GM12878 (cell line): Measurements from ENCODE around the gene ARHGEF1. TPM values are rescaled to one million over a fixed set of nuclear protein-coding genes. Genes with fewer than 3 reads are reported as not detected.

Source experiments
- ATAC-seq: fragments of 200-7000 bp; cut with Tn5 transposase; 3 replicates; pipeline ENCODE4 v1.9.1; 2020; ENCODE audit warnings: mild to moderate bottlenecking, moderate library complexity
- BruUV-seq: library from RNA; stranded (reverse); fragments of 400-500 nt; replicated peaks from 2 replicates; lab custom pipeline; 2021; lab: Mats Ljungman, UMichigan
- CTCF ChIA-PET: fragments of 300-600 bp; sonication (Branson Sonifier 250); formaldehyde crosslinking; extraction: SDS; loops from one replicate; lab custom pipeline; 2021; ENCODE audit warnings: inconsistent platforms; lab: Yijun Ruan, JAX
- POLR2A ChIA-PET: fragments of 350-600 bp; formaldehyde crosslinking; extraction: SDS; loops from one replicate; lab custom pipeline; 2021; ENCODE audit warnings: inconsistent platforms; lab: Charles Lee
- RAD21 ChIA-PET: fragments of 300-600 bp; sonication (Branson Sonifier 250); formaldehyde crosslinking; loops from one replicate; lab custom pipeline; 2023; ENCODE audit warnings: antibody characterized with exemption; ENCODE audit not compliant: unreplicated experiment; lab: Charles Lee
- SMC1A ChIA-PET: fragments of 300-600 bp; sonication (Branson Sonifier 250); formaldehyde crosslinking; loops from one replicate; lab custom pipeline; 2023; ENCODE audit not compliant: unreplicated experiment, uncharacterized antibody; lab: Charles Lee
- DNase-seq: peaks from one replicate; pipeline ENCODE4 v3.0.0-alpha.2; 2011; ENCODE audit warnings: low read depth, low spot score
- FAIRE-seq: peaks from 3 replicates; lab custom pipeline; 2011; peaks lifted over from hg19 to GRCh38; lab: Jason Lieb, UNC
- H2AFZ ChIP-seq: 2 replicates; pipeline ENCODE4 v1.6.0; 2011; ENCODE audit warnings: low read depth, low read length, control low read depth; ENCODE audit not compliant: control insufficient read depth
- H3K27ac ChIP-seq: 2 replicates; pipeline ENCODE4 v1.5.1; 2011; ENCODE audit warnings: control low read depth; ENCODE audit not compliant: control insufficient read depth, insufficient read depth
- H3K27me3 ChIP-seq, 2 experiments: replicated peaks in 1 of 2; 2 replicates each; pipeline versions ENCODE4 v1.6.0 to v1.6.1; 2011; ENCODE audit warnings: low read length in 1 of 2; ENCODE audit not compliant: control insufficient read depth in 2 of 2, insufficient read depth in 2 of 2
- H3K36me3 ChIP-seq, 2 experiments: 2 replicates each; pipeline ENCODE4 v1.5.1; 2011; ENCODE audit warnings: low read length in 1 of 2; ENCODE audit not compliant: control insufficient read depth in 2 of 2, insufficient read depth in 2 of 2
- H3K4me1 ChIP-seq: 2 replicates; pipeline ENCODE4 v1.6.1; 2011; ENCODE audit warnings: mild to moderate bottlenecking, low read length, moderate library complexity, mixed read lengths; ENCODE audit not compliant: control insufficient read depth, insufficient read depth
- H3K4me2 ChIP-seq: 2 replicates; pipeline ENCODE4 v1.6.0; 2011; ENCODE audit warnings: control low read depth; ENCODE audit not compliant: control insufficient read depth, insufficient read depth
- H3K4me3 ChIP-seq: fragments of 200-600 bp; sonication (generic); 2 replicates; pipeline ENCODE4 v1.5.1; 2016
- H3K79me2 ChIP-seq: 2 replicates; pipeline ENCODE4 v1.6.0; 2011; ENCODE audit warnings: low read length; ENCODE audit not compliant: control insufficient read depth, insufficient read depth
- H3K9ac ChIP-seq: 2 replicates; pipeline ENCODE4 v1.8.0; 2011; ENCODE audit warnings: low read length, control low read depth, mixed read lengths; ENCODE audit not compliant: control insufficient read depth, insufficient read depth
- H3K9me3 ChIP-seq: replicated peaks from 3 replicates; pipeline ENCODE4 v1.5.1; 2011; ENCODE audit warnings: mild to moderate bottlenecking, low read length; ENCODE audit not compliant: control insufficient read depth, insufficient read depth
- H4K20me1 ChIP-seq: 2 replicates; pipeline ENCODE4 v1.6.0; 2011; ENCODE audit not compliant: control insufficient read depth, insufficient read depth
- E4F1 ChIP-seq: fragments of 450-650 bp; IDR thresholded peaks from 2 replicates; pipeline ENCODE4 v1.6.1; 2018; ENCODE audit warnings: borderline replicate concordance, mild to moderate bottlenecking; ENCODE audit not compliant: partially characterized antibody
- EP300 ChIP-seq, 2 experiments: fragments of 150-350 bp in 1 of 2; IDR thresholded peaks; 2 replicates each; pipeline ENCODE4 v1.6.1; 2011 to 2012; ENCODE audit warnings: low read depth in 2 of 2, low read length in 2 of 2, borderline replicate concordance in 1 of 2, improper control_type of control experiment in 1 of 2, inconsistent platforms in 1 of 2; ENCODE audit not compliant: control insufficient read depth in 1 of 2
- EZH2 ChIP-seq: IDR thresholded peaks from 2 replicates; pipeline ENCODE4 v1.6.1; 2012; ENCODE audit warnings: low read depth, mild to moderate bottlenecking, control low read depth, inconsistent platforms, low read length, borderline replicate concordance; ENCODE audit not compliant: control insufficient read depth
- FOXM1 ChIP-seq: IDR thresholded peaks from 2 replicates; pipeline ENCODE4 v1.6.1; 2012; ENCODE audit warnings: low read depth, mild to moderate bottlenecking, inconsistent platforms, low read length, moderate library complexity
- IKZF1 ChIP-seq: fragments of 450-650 bp; conservative IDR thresholded peaks from 2 replicates; pipeline ENCODE4 v1.6.1; 2017; ENCODE audit warnings: antibody characterized with exemption, mild to moderate bottlenecking
- IKZF2 ChIP-seq, 2 experiments: fragments of 450-650 bp; IDR thresholded peaks; 2 replicates each; pipeline ENCODE4 v1.6.1; 2017; ENCODE audit warnings: mild to moderate bottlenecking in 2 of 2, moderate library complexity in 2 of 2
- LARP7 ChIP-seq: fragments of 450-650 bp; IDR thresholded peaks from 2 replicates; pipeline ENCODE4 v1.6.1; 2017; ENCODE audit warnings: mild to moderate bottlenecking
- PML ChIP-seq: IDR thresholded peaks from 2 replicates; pipeline ENCODE4 v1.6.1; 2012; ENCODE audit warnings: low read length, inconsistent platforms
- RFX5 ChIP-seq: IDR thresholded peaks from 2 replicates; pipeline ENCODE4 v1.6.1; 2011; ENCODE audit warnings: low read depth, low read length, improper control_type of control experiment
- SKIL ChIP-seq: fragments of 450-650 bp; IDR thresholded peaks from 2 replicates; pipeline ENCODE4 v1.6.1; 2017; ENCODE audit warnings: mild to moderate bottlenecking, low read depth, inconsistent platforms; ENCODE audit not compliant: poor library complexity, severe bottlenecking
- SRF ChIP-seq, 2 experiments: IDR thresholded peaks; 2 replicates each; pipeline ENCODE4 v1.6.1; 2011; ENCODE audit warnings: low read depth in 2 of 2, low read length in 2 of 2, mild to moderate bottlenecking in 1 of 2, moderate library complexity in 1 of 2
- STAT1 ChIP-seq: fragments of 450-650 bp; conservative IDR thresholded peaks from 2 replicates; pipeline ENCODE4 v1.6.1; 2014; ENCODE audit warnings: antibody characterized with exemption, mild to moderate bottlenecking
- STAT3 ChIP-seq: IDR thresholded peaks from 2 replicates; pipeline ENCODE4 v1.6.1; 2011; ENCODE audit warnings: low read depth, low read length, improper control_type of control experiment
- USF1 ChIP-seq: IDR thresholded peaks from 2 replicates; pipeline ENCODE4 v1.6.1; 2011; ENCODE audit warnings: borderline replicate concordance, low read depth, mild to moderate bottlenecking, moderate library complexity, mixed read lengths, low read length; ENCODE audit not compliant: insufficient read depth; ENCODE audit errors: extremely low read length
- WGBS: methylation state at CpG from one replicate; pipeline ENCODE4 v1.1.6; 2016; ENCODE audit warnings: low lambda C conversion rate; ENCODE audit not compliant: insufficient replicate concordance, insufficient coverage; ENCODE audit errors: missing lambda C conversion rate; 5-methylcytosine and 5-hydroxymethylcytosine counted together
- in situ Hi-C: fragments of 300-500 bp; cut with MboI; formaldehyde crosslinking; loops from 9 replicates; pipeline ENCODE4 v1.14.3; 2018; ENCODE audit warnings: mixed read lengths
- intact Hi-C: fragments of 100-400 bp; cut with micrococcal nuclease; formaldehyde crosslinking; loops from one replicate; pipeline ENCODE4 v1.14.2; 2022; ENCODE audit not compliant: unreplicated experiment
- polyA plus RNA-seq, 11 experiments: library from polyadenylated mRNA; depleted of rRNA in 4 of 11; unstranded in 6 of 11; stranded (reverse) in 5 of 11; fragments of >200 nt; fragmentation: Nextera tagmentation in 4 of 11; fragmentation: Illumina TruSeq in 1 of 11; extraction: Ambion mirVana in 4 of 11; extraction: Trizol in 1 of 11; gene quantifications; 1 replicate in 1 of 11; 2 replicates in 10 of 11; pipeline versions ENCODE4 v1.2.1 to v1.2.3, GENCODE V29; 2011 to 2016; ENCODE audit warnings: inconsistent platforms in 2 of 11, missing spikeins in 2 of 11, low read depth in 1 of 11
- total RNA-seq, 4 experiments: library from RNA; depleted of rRNA in 3 of 4; stranded (reverse); fragments of >200 nt in 3 of 4; fragmentation: Illumina TruSeq in 1 of 4; extraction: Trizol in 1 of 4; gene quantifications; 2 replicates each; pipeline versions ENCODE4 v1.2.1 to v1.2.3, GENCODE V29; 2013 to 2021
- TF ChIP-seq, protein P1 (sequence below): IDR thresholded peaks from 2 replicates; pipeline ENCODE4 v1.6.1; 2012; ENCODE audit warnings: low read length, inconsistent platforms

ARHGEF1 gene
- total and polyA plus RNA-seq, 10 of the 15 experiments (the other 5 are each of a cell fraction or from before 2014, with no cell fraction given) = 1.2 to 207 (median 53.9) TPM

DNA sequence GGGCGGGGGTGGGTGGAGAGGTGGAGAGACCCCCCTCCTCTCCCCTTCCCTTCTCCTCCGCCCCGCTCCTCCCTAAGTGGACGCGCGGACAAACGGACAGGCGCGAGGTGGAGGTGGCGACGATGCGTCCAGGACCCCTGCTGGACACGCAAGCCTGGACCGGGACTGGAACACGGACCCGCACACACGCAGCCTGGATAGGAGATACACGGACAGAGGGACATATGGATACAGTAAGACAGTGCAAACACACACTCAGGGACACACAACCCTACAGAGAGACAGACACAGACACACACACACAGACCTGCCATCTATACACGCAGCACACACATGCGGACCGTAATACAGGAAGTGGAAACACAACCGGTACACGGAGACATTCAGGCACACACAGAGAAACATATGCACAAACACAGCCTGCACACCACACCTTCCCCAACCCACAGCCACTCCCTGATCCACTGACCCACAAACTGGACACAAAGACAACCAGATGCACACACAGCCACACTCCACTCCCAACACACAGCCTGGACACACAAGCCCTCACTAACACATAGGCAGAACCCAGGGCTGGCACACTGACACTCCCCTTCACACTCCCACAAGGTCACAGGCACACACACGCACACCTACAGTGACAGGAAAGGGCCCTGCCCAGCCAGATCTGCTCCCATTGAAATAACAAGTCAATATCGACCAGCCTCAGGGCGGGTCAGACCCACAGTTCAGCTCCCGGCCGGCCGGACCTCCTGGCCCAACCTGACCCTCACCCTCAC lies 46.0 kb downstream of the ARHGEF1 start:
- H3K36me3 ChIP-seq = no peaks in the 10 kb centered on the region
- BruUV-seq = no TSS peak
- H3K27ac ChIP-seq = no peak overlapping the region
- ATAC-seq (peak; percentile 71), DNase-seq (no peak), FAIRE-seq (peak; percentile 35)
- ChIA-PET POLR2A (interaction anchor here (1.0 kb wide), 1 partner anchor 42 kb away, joined by 3 read pairs; no protein-coding TSS in a partner anchor), CTCF (interaction anchor here (0.7 to 1.3 kb wide), 4 partner anchors 56 to 642 kb away, joined by 3 to 5 read pairs (median 4); no protein-coding TSS in a partner anchor), SMC1A (interaction anchor here (1.3 kb wide), 1 partner anchor 42 kb away, joined by 3 read pairs; no protein-coding TSS in a partner anchor), RAD21 (interaction anchor here (1.0 to 1.6 kb wide), 3 partner anchors 53 to 68 kb away, joined by 3 to 5 read pairs (median 3); no protein-coding TSS in a partner anchor)
- H2AFZ ChIP-seq = peak overlapping the region; percentile 77
- in situ Hi-C loops (loop anchor here (25.0 kb wide), 1 partner anchor 1833 kb away; the partner anchor contains the start of gene SMG9), intact Hi-C loops (no loop called here)
- no peak overlapping the region for H3K9ac ChIP-seq
- H3K4me1 ChIP-seq = peaks cover 9% of the 10 kb centered on the region
- peaks cover 11 to 16% of the 10 kb centered on the region in 2 experiments for H3K27me3 ChIP-seq
- no peaks in the 10 kb centered on the region for H3K79me2 ChIP-seq
- WGBS = 2% methylated on average over 25 of the region's 29 CpGs
- H3K4me2 ChIP-seq = peak overlapping the region; percentile 82
- H4K20me1 ChIP-seq = no peaks in the 10 kb centered on the region
- H3K4me3 ChIP-seq = peak overlapping the region; percentile 64; the same call in 1 of the 2 replicates
- no peaks in the 10 kb centered on the region for H3K9me3 ChIP-seq
- no peak for TF ChIP-seq FOXM1
- TF ChIP-seq E4F1 = peak; percentile 50
- no peak for TF ChIP-seq USF1
- peak in 1 of 2 experiments; percentile 19; a peak in 1 of 4 replicates for TF ChIP-seq IKZF2 (IDR thresholded peaks at IDR 0.05)
- TF ChIP-seq SKIL = no peak
- TF ChIP-seq EP300 (IDR thresholded peaks at IDR 0.05; ENCODE audit: borderline replicate concordance in 1 of 2, control insufficient read depth in 1 of 2, low read depth in 2 of 2, low read length in 2 of 2) = no peak
- TF ChIP-seq SRF (IDR thresholded peaks at IDR 0.05; ENCODE audit: low read depth in 2 of 2, low read length in 2 of 2) = no peak
- TF ChIP-seq PML = no peak
- TF ChIP-seq RFX5 = no peak
- peak; percentile 81; the same call in 1 of the 2 replicates for TF ChIP-seq EZH2
- TF ChIP-seq, protein P1, sequence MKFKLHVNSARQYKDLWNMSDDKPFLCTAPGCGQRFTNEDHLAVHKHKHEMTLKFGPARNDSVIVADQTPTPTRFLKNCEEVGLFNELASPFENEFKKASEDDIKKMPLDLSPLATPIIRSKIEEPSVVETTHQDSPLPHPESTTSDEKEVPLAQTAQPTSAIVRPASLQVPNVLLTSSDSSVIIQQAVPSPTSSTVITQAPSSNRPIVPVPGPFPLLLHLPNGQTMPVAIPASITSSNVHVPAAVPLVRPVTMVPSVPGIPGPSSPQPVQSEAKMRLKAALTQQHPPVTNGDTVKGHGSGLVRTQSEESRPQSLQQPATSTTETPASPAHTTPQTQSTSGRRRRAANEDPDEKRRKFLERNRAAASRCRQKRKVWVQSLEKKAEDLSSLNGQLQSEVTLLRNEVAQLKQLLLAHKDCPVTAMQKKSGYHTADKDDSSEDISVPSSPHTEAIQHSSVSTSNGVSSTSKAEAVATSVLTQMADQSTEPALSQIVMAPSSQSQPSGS = no peak
- TF ChIP-seq STAT1 = no peak
- 0 out of 2 replicates have a peak, but pooled peaks have one; percentile 6 for TF ChIP-seq IKZF1
- no peak for TF ChIP-seq STAT3
- TF ChIP-seq LARP7 = no peak
